Measurements from ENCODE around the gene SPOCK1.

The SPOCK1 gene

DNA sequence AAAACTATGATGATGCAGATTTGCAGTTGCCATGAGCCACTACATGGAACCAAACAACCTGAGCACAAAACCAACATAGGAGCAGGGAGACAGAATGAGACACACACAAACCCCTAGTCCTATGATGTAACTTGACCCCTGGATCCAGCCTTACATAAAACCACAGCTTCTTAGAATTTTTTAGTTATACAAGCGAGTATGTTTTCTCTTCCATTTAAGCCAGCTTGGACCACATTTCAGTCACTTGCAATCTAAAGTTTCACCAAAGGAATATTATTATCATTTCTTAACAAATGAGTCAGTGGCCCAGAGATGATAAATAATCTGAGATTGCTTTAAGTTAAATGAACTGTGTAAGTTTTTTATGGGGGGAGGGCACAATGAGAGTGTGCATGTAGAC, 6.8 kb downstream of the SPOCK1 start:
- no peak for DNase-seq (ENCODE audit: low read depth)

DNA sequence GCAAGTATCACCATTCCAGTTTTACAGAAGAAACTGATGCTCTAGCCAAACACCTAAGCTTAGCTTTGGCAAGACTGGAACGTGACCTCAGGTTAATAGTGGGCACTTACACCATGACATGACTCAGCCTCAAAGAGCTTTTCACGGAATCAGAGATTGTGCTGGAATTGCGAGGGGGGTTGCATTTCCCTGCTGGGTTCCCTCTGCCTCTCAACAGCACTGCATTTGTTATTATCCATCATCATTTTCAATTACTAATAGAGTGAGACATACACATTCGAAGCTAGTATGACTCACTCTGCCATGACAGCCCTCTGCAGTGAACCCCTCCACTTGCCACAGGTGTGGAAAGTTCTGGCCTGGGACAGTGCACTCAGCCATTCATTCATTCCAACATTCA, 8.0 kb downstream of the SPOCK1 start:
- DNase-seq (ENCODE audit: low read depth), result no peak

DNA sequence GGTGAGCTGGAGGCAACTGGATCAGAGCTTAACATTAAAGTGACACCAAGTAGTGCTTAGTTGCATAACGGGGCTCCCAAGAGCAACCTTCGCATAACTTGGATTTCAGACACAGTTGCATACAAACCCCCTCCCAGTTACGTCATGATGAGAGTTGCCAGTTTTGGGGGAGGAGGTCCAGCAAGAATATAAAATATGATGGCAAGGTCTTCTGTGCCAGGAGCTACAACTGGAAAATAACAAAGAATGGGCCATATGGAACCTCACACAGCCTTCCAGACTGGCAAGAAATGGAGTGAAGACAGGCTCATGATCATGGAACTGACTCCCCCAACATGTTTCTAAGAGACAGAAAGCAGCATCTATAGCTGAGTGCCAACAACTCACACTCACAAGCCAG, 8.5 kb downstream of the SPOCK1 start:
- DNase-seq (ENCODE audit: low read depth), result no peak

DNA sequence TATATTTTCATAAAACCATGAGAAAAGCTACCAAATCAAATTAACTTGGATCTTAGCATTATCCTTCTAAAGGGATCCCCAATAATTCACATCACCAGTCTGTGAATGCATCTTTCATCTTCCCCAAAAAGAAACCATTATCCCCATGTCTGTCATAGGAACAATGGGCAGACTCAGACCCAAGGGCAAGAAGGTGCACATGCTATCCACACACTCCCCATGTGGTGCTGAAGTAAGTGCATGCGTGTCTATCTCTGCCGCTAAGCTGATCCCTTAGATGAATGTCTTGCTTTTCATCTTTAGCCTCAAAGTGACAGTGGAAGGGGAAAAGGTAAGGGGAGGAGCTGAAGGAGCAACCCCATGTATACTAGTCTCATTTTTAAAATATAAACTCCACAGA, 10.2 kb downstream of the SPOCK1 start:
- no peak for DNase-seq (ENCODE audit: low read depth)

DNA sequence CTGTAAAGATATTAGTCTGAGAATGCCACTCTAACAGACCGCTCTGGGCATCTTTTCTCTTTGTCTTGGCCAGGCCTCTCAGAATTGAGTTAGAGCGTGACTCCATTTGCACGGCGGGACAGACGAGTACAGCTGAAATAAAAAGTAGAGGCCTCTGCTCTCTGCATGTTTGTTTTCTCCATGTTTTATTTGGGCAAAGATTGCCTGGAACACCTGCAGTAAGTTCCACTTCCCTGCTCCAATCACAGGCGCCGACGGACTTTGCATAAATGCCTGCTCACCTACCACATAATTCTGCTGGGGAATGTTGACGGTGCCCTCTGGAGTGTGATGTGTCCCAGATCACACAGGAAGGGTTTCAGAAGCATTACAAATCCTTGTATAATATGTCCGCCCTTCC, 10.6 kb downstream of the SPOCK1 start:
- no peak for DNase-seq (ENCODE audit: low read depth)

DNA sequence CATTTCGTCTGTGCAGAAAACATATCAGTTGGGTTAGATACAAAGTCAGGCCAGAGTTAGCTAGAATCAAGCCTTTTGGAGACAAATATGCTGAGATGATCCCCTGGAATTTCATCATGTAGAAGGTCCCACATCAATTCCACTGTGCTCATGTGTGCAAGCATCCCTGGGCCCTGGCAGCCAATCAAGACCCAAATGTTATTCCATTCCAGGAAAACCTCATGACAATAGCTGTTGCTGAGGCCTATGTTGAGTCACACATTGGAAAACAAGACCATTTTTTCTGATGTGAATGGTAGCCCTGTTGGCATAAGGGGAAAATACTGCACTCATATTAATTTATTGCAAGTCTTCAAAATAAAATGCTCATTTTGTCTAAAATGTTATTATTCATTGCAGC, 11.5 kb downstream of the SPOCK1 start:
- no peak for DNase-seq (ENCODE audit: low read depth)

DNA sequence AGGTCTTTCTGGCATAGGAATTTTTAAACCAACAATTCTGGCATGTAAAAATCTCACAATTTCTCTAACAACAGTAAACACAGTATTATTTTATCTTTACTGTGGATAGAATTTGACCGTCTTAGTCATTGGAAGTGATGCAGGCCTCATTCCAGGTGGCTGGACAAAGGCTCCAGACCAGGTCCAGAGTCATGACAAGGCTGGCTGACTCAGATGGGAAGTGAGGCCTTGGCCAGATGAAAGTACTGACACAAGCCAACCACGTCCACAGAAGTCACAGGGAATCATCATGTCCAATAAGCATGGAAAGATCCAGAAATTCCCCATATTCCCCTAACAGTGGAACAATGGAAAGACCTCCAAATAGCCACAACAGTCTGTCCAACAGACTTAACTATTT, 12.4 kb downstream of the SPOCK1 start:
- no peak for DNase-seq (ENCODE audit: low read depth)

DNA sequence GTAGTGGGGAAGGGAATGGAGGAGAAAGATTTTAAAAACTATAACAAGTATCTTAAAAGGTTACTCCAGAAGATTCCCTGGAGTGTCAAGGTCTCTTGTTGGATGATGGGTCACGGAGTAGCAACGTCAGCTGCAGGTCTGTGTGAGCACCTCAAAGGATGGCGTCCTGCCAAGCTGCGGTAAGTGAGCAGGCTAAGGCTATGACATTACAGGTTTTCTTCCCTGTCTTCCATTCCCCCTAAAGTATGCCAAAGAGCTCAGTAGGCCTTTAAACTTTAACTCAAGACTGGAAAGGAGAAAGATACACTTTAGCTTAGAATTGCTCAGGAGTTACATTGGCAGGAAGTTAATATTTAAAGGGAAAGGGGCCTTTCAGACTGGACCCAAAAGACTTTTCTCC, 17.5 kb downstream of the SPOCK1 start:
- no peak for DNase-seq (ENCODE audit: low read depth)

DNA sequence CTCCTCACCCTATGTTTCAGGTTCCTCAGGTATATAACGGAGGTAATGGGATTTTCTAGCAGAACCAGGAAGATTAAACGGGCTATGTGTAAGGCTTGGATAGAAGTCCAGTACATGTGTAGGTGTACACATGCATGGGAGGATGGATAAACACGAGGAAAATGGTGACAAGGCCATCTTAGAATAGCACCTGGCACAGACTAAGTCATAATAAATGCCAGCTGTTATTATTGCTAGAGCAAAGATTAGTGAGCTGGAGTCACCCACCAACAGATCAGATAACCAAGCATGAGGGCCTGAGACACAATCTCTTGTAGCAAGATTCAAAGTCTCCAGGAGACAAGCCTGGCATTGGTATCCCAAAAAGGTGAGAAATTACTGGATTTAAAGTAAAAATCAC, 21.1 kb downstream of the SPOCK1 start:
- no peak for DNase-seq (ENCODE audit: low read depth)

DNA sequence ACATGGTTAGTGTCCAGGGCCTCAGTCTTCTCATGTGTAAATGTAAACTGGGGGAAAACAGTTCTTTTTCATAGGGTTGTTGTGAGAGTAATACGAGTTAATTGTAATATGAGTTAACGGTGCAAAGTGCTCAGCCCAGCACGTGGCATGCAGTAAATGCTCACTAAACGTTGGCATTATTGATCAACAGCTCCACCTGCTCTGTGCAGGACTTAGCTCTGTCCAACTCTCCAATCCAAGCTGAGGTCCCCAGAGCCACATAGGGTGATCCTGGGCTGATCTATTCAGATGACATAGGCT, 28.3 kb downstream of the SPOCK1 start:
- DNase-seq (ENCODE audit: low read depth), result no peak

DNA sequence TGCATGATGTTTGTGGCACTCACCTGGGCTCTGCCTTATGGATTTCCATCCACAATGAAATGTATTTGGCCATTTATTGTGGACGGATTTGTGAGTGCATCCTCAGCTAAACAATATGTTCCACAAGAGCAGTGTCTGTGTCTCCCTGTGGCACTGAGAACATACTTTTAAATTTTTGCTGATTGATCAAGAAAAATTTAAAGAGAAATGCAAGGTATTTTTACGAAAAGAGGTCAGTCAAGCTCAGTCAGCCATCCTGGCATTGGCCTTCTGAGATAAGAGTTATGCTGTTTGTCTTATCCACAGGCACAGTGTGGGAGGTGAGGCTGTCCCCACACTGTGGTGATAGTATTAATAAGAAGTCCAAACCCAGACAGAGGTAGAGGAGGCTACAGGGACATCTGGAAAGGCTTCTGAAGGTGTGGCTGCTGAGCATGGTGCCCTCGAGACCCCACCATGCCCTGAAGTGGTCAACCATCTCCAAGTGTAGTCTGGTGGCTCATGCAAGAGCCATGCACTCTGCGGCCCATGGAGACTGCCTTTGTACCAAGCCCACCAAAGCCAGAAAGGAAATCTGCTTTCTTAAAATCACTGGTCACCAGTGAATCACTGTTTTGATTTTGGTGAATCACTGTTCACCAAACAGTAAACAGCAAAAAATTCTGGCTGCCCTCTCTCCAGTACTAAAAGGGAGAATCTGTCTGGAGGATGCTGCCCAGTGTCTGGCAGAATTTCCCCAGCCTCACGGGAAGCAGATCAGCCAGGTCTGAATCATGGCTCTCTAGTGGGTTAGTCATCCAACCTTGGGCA, 28.8 kb downstream of the SPOCK1 start:
- DNase-seq (ENCODE audit: low read depth), result no peak

DNA sequence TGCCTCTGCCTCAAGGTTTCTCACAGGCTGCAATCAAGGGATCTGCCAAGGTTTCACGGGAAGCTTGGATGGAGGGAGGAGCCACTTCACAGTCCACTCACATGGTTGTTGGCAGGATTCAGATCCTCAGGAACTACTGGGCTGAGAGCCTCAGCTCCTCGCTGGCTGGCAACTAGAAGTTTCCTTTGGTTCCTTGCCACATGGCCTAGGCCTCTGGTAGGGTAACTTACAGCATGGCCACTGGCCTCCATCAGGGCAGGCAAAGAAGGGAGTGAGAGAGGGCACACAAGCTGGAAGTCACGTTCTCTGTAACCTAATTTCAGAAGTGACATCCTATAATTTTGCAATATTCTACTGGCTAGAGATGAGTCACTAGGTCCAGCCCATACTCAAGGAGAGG, 32.2 kb downstream of the SPOCK1 start:
- DNase-seq (ENCODE audit: low read depth), result no peak

DNA sequence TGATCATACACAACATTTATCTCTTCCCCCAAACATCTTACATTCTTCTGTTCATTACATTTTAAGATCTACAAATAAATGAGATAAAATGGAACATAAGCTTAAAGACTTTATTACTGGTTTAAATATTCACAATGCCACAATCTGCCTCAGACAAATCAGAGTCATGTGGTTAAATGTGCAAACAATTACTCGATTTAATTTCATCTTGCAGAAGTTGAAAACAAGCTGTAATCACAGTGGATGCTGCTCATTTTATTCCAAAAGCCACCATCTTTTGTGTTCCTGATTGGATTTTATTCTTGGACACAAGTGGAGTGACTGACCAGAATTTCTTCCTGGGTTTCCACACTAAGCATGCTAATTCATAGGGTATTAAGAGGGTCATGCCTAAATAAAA, 33.2 kb downstream of the SPOCK1 start:
- no peak for DNase-seq (ENCODE audit: low read depth)

DNA sequence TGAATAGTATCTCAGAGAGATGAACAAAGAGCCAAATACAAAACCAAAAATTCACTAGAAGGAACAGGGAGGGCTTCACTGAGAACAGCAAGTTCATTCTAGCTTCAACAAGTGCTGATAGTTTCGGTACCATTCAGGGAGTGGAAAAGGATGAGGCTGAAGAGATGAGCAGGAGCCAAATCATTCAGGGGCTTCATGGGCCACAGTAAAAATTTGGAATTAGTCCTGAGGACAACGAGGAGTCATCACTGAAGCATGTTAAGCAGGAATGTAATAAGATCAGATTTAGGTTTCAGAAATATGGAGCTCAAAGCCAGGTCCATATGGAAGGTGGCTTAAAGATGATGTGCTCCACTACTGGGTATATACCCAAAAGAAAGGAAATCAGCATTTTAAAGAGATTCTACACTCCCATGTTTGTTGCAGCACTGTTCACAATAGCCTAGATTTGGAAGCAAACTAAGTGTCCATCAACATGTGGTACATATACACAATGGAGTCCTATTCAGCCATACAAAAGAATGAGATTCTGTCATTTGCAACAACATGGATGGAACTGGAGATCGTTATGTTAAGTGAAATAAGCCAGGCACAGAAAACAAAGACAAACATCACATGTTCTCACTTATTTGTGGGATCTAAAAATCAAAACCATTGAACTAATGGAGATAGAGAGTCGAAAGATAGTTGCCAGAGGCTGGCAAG, 36.2 kb downstream of the SPOCK1 start:
- DNase-seq (ENCODE audit: low read depth), result no peak

DNA sequence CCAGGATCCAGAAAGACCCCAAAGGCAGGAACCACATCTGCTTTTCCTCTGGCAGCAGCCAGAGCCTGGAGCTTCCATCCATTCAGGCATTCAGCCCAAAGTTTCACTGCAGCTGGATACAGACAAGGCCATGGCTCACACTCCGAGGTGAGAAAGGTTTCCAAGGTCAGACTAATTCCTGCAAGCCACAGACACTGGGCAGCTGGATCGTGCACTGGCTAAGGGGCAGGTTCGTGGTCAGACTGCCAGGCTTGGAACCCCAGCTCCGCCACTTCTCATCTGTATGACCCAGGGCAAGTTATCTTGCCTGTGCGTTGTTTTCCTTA, 36.9 kb downstream of the SPOCK1 start:
- no peak for DNase-seq (ENCODE audit: low read depth)

DNA sequence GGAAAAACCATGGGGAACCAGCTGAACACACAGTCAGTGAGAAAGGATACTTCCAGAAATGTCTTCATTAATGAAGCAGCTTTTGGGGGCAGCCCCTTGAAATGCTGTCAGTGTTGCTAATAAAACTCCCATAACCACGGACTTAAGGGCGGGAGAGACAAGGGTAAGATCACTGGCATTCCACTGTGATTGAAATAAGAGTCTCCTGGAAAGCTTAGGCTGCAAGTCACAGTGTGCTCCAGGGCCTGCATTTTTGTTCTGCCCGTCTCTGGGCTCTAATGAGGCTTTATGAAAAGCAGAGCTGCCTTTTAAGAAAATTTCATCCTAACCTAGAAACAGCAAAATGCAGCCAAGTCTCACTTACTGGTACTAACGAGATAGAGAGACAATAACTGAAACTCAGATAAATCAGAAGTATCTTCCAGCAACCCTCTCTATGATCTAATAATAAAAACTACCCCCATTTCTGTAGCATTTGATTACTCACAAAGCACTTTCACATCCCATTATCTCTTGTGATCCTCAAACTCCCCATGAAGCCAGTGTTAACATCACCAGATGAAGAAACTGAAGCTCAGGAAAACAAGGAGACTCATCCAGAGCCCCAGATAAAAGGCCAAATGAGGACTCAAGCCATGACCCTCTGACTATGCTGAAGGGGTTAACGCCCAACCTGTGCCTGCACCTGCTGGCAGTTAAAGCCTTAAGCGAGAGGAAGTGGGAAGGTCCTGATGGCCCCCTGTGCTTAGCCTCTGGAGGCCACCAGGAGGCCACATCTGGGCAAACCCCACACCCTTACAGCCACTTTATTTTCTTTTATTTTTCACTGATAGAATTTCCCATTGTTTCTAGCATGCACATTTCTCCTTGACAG, 37.5 kb downstream of the SPOCK1 start:
- no peak for DNase-seq (ENCODE audit: low read depth)

DNA sequence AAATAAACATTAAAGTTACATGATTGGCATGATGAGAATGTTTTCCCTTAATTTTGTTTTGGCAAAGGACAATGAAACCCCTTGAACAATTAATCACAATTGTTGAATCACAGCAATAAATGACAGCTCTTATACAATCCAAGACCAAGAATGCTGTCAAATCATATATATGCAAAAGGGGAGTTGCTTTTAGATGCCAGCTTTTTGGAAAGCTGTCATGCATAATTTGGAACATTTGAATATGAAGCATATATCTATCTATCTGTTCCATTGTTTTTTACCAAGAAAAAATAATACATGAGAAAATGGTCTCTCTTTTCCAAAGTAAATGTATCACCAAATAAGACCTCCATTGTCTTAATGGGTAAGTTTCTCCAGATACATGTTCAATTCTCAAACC, 44.5 kb downstream of the SPOCK1 start:
- no peak for DNase-seq (ENCODE audit: low read depth)

DNA sequence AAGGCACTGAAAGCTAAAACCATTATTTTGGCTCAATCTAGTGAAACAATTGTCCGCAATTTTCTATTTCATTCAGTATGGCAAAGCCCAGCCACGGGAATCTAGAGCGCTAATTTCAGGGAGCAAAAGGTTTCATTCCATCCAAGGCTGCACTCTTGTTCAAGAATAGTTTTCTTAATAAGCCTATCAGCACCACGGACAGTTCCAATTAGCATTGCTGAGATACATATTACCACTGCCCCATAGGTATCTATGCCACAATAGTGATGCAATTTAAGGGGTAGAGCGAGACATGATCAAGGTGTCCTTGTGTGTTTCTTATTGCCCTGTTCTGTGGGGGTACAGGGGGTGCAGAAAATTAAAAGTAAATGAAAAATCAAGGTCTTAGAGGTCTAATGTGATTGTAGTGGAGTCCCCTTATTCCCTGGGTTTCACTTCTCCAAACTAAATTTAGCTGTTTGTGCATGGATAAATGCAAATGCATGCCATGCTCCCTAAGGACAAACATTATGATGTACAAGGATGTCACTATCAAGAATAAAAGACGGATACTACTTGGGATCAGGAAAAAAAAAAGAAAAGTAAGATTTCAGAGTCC, 45.5 kb downstream of the SPOCK1 start:
- no peak for DNase-seq (ENCODE audit: low read depth)

DNA sequence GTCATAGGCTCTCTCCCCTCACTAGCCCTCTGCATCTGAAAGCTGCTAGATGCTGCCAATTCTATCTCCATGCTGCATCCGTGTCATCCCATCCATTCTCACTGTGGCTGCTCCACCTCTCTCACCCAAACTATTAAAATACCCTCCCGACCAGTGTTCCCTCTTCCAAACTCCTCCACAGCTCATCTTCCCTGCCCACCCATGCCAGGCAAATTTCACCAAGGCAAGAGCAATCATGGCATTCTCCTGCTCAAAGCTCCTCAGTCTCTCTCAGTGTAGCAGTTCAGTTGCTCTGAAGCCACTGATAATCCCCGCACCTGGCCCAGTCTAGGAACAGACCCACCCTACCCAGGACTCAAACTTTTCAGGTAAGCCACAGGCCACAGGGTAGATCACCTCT, 48.4 kb downstream of the SPOCK1 start:
- no peak for DNase-seq (ENCODE audit: low read depth)

DNA sequence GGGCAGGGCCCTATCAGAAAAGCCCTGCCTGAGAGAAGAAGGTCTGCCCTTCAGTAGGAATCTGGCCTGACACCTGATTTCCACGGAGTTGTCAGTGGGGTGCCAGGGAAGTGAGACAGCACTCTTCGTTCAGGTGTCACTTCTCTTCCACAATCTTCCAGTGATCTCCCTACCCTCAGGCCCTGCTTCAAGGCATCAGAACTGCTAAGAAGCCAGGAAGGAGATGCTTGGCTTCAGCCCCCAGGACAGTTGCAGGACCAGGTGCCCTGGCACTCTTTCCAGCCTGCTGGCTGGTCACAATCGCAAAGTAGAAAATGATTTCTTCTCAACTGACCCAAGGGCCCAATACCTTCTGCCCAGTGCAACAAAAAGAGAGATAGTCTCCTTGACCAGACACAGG, 50.3 kb downstream of the SPOCK1 start:
- no peak for DNase-seq (ENCODE audit: low read depth)

DNA sequence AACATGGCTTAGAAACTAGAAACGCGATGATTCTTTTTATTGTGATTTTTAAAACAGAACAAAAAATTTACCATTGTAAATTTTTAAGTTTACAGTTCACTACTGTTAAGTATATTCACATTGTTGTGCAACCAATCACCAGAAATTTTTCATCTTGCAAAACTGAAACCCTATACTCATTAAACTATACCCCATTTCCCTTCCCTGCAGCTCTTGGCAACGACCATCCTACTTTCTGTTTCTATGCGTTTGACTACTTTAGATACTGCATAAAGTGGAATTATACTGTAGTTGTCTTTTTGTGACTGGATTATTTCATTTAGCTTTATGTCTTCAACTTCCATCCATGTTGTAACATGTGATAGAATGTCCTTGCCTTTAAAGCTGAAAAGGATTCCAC, 52.5 kb downstream of the SPOCK1 start:
- no peak for DNase-seq (ENCODE audit: low read depth)

DNA sequence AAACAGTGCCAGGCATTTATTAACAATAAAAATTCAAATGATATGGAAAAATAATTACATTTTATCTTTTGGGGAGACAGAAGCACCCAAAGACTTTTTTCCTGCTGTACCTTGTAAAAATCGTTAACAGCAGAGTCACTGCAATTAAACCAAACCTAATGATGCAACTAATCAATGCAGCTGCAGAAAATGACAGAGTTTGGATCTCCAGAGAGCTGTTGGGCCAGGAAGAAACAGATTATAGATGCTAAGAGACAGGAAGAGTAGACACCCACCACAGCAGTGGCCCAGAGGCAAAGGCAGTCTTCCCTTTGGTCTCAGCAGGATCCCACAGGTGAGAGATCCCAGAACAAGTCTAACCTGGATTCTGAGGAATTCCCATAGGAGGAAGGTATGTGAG, 53.0 kb downstream of the SPOCK1 start:
- DNase-seq (ENCODE audit: low read depth), result no peak

DNA sequence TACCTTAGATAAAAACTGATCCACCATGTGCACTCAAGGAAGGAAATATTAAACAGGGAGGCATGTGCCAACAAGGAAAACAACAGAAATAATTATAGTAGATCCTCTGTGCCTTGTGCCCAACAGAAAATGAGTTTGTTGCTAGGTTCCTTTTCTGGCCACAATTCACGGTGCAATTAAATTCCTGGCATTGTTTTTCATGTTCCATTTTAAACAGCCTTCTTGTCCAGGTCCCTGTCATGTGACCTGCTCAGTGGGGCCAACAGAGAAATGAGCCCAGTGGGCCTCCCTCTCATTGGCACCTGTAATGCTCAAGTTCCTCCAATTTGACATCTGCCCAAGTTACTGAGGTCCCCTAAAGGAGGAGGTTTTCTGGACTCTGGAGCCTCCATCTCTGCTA, 56.5 kb downstream of the SPOCK1 start:
- DNase-seq (ENCODE audit: low read depth), result no peak

All from activated T-helper 9 cell treated with anti-CD3 and anti-CD28 coated beads, Interleukin-2, amount 50 U/mL, for 16 hours (primary cell).